HUES64 (cell line): ENCODE measurements around the gene MRGPRE.

Experiments
- H3K27ac ChIP-seq: 2 replicates; pipeline ENCODE4 v1.7.0; 2013; ENCODE audit warnings: low read depth, low read length, inconsistent platforms
- H3K27me3 ChIP-seq: 2 replicates; pipeline ENCODE4 v1.6.1; 2013; ENCODE audit warnings: mild to moderate bottlenecking, low read length; ENCODE audit not compliant: insufficient read depth
- H3K36me3 ChIP-seq: 2 replicates; pipeline ENCODE4 v1.6.1; 2013; ENCODE audit warnings: mild to moderate bottlenecking, low read length; ENCODE audit not compliant: insufficient read depth
- H3K4me1 ChIP-seq: 2 replicates; pipeline ENCODE4 v1.6.1; 2013; ENCODE audit warnings: mild to moderate bottlenecking, low read length, moderate library complexity; ENCODE audit not compliant: insufficient read depth
- H3K4me3 ChIP-seq: 2 replicates; pipeline ENCODE4 v1.5.1; 2013; ENCODE audit warnings: mild to moderate bottlenecking, low read length, moderate library complexity
- H3K9ac ChIP-seq: 2 replicates; pipeline ENCODE4 v1.6.1; 2013; ENCODE audit warnings: mild to moderate bottlenecking, low read depth, low read length
- H3K9me3 ChIP-seq: 2 replicates; pipeline ENCODE4 v1.6.1; 2013; ENCODE audit warnings: low read depth, low read length; ENCODE audit not compliant: insufficient read depth
- WGBS: fragments of 150-250, 120-280 bp; methylation state at CpG from one replicate; pipeline ENCODE4 v1.1.7; 2013; ENCODE audit warnings: missing lambda C conversion rate; 5-methylcytosine and 5-hydroxymethylcytosine counted together

Gene MRGPRE

GRCh38 chr11:3206156-3206921 is 25.9 kb downstream of the MRGPRE start:
- Histone ChIP-seq H3K36me3 (no peaks in the 10 kb centered on the region), H3K4me3 (no peak overlapping the region), H3K9me3 (no peaks in the 10 kb centered on the region), H3K27me3 (peaks cover 45% of the 10 kb centered on the region), H3K27ac (no peak overlapping the region), H3K4me1 (no peaks in the 10 kb centered on the region), H3K9ac (no peak overlapping the region)
- 88% methylated on average over 8 of the region's 8 CpGs for WGBS

GRCh38 chr11:3205261-3206155 is 26.7 kb downstream of the MRGPRE start:
- peaks cover 50% of the 10 kb centered on the region for H3K27me3 ChIP-seq
- no peaks in the 10 kb centered on the region for H3K36me3 ChIP-seq
- H3K27ac ChIP-seq, result no peak overlapping the region
- H3K9me3 ChIP-seq, result no peaks in the 10 kb centered on the region
- no peak overlapping the region for H3K9ac ChIP-seq
- WGBS, result 59% methylated on average over 16 of the region's 16 CpGs
- H3K4me3 ChIP-seq, result no peak overlapping the region
- no peaks in the 10 kb centered on the region for H3K4me1 ChIP-seq

GRCh38 chr11:3204141-3205015 is 27.8 kb downstream of the MRGPRE start:
- H3K4me1 ChIP-seq, result no peaks in the 10 kb centered on the region
- no peak overlapping the region for H3K27ac ChIP-seq
- H3K9me3 ChIP-seq, result no peaks in the 10 kb centered on the region
- no peak overlapping the region for H3K9ac ChIP-seq
- WGBS, result 88% methylated on average over 24 of the region's 24 CpGs
- no peaks in the 10 kb centered on the region for H3K36me3 ChIP-seq
- H3K27me3 ChIP-seq, result peaks cover 50% of the 10 kb centered on the region
- no peak overlapping the region for H3K4me3 ChIP-seq

GRCh38 chr11:3203221-3204043 is 28.8 kb downstream of the MRGPRE start:
- Histone ChIP-seq H3K9ac (peak overlapping the region; percentile 38; the same call in 1 of the 2 replicates), H3K36me3 (no peaks in the 10 kb centered on the region), H3K4me3 (peak overlapping the region; percentile 62), H3K9me3 (no peaks in the 10 kb centered on the region), H3K27me3 (peaks cover 50% of the 10 kb centered on the region), H3K27ac (no peak overlapping the region), H3K4me1 (no peaks in the 10 kb centered on the region)
- WGBS, result 4% methylated on average over 51 of the region's 51 CpGs

GRCh38 chr11:3202759-3203158 is 29.5 kb downstream of the MRGPRE start:
- H3K27me3 ChIP-seq, result peaks cover 50% of the 10 kb centered on the region
- H3K4me3 ChIP-seq, result peak overlapping the region; percentile 62
- no peaks in the 10 kb centered on the region for H3K36me3 ChIP-seq
- H3K9ac ChIP-seq, result peak overlapping the region; percentile 38; the same call in 1 of the 2 replicates
- 8% methylated on average over 17 of the region's 17 CpGs for WGBS
- H3K4me1 ChIP-seq, result no peaks in the 10 kb centered on the region
- H3K9me3 ChIP-seq, result no peaks in the 10 kb centered on the region
- H3K27ac ChIP-seq, result no peak overlapping the region

GRCh38 chr11:3202305-3202704 is 29.9 kb downstream of the MRGPRE start:
- no peak overlapping the region for H3K27ac ChIP-seq
- H3K9me3 ChIP-seq, result no peaks in the 10 kb centered on the region
- no peak overlapping the region for H3K9ac ChIP-seq
- 85% methylated on average over 7 of the region's 7 CpGs for WGBS
- no peaks in the 10 kb centered on the region for H3K4me1 ChIP-seq
- peaks cover 50% of the 10 kb centered on the region for H3K27me3 ChIP-seq
- no peaks in the 10 kb centered on the region for H3K36me3 ChIP-seq
- no peak overlapping the region; the same call in 1 of the 2 replicates for H3K4me3 ChIP-seq

GRCh38 chr11:3201677-3202181 is 30.5 kb downstream of the MRGPRE start:
- Histone ChIP-seq H3K4me1 (no peaks in the 10 kb centered on the region), H3K9me3 (no peaks in the 10 kb centered on the region), H3K9ac (no peak overlapping the region), H3K4me3 (no peak overlapping the region), H3K27me3 (peaks cover 50% of the 10 kb centered on the region), H3K36me3 (no peaks in the 10 kb centered on the region), H3K27ac (no peak overlapping the region)
- WGBS, result 82% methylated on average over 17 of the region's 17 CpGs

- WGBS, result 91% methylated on average over 15 of the region's 15 CpGs
- no peak overlapping the region for H3K27ac ChIP-seq
- H3K4me1 ChIP-seq, result no peaks in the 10 kb centered on the region
- no peak overlapping the region for H3K9ac ChIP-seq
- no peak overlapping the region for H3K4me3 ChIP-seq
- H3K36me3 ChIP-seq, result no peaks in the 10 kb centered on the region
- no peaks in the 10 kb centered on the region for H3K9me3 ChIP-seq
- peaks cover 50% of the 10 kb centered on the region for H3K27me3 ChIP-seq
Observed at GRCh38 chr11:3201112-3201581, 31.1 kb downstream of the MRGPRE start.

- H3K9ac ChIP-seq, result no peak overlapping the region
- 85% methylated on average over 10 of the region's 12 CpGs for WGBS
- peaks cover 46% of the 10 kb centered on the region for H3K27me3 ChIP-seq
- no peak overlapping the region for H3K4me3 ChIP-seq
- H3K36me3 ChIP-seq, result no peaks in the 10 kb centered on the region
- H3K4me1 ChIP-seq, result no peaks in the 10 kb centered on the region
- no peaks in the 10 kb centered on the region for H3K9me3 ChIP-seq
- H3K27ac ChIP-seq, result no peak overlapping the region
Observed at GRCh38 chr11:3200388-3201111, 31.7 kb downstream of the MRGPRE start.
